Stimulated activated CD8-positive, alpha-beta memory T cell treated with anti-CD3 and anti-CD28 coated beads, Interleukin-12 subunit alpha, Interleukin-12 subunit beta, amount 100 ng/mL, for 1 hour (primary cell): Measurements from ENCODE around the gene ASB7.
A peak's percentile ranks its signal among the peaks of the same experiment; 100 is the strongest.

Experiments
- DNase-seq: peaks from one replicate; pipeline ENCODE4 v3.0.0-alpha.2; 2020; ENCODE audit warnings: low read depth

ASB7 gene

GRCh38 chr15:100597862-100598261, 4.5 kb upstream of the ASB7 start:
- no peak for DNase-seq

DNA sequence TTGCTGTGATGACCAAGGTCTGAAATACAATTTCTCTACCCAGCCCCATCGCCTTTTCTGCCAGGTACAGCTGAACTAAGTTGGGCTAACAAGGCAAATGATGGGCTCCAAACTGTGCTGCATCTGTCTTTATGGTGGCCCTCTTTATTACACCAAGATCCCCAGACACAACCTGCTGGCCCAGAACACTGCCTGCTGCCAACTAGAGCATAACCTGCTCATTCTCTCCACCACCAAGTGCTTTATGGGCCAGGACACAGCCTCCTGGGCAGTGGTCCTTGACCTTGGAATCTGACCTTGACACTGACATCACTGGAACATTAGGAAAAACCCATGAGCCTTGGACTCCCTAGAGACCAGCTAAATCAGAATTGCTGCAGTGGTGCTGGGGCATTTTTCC, 3.7 kb upstream of the ASB7 start:
- DNase-seq, result no peak

DNA sequence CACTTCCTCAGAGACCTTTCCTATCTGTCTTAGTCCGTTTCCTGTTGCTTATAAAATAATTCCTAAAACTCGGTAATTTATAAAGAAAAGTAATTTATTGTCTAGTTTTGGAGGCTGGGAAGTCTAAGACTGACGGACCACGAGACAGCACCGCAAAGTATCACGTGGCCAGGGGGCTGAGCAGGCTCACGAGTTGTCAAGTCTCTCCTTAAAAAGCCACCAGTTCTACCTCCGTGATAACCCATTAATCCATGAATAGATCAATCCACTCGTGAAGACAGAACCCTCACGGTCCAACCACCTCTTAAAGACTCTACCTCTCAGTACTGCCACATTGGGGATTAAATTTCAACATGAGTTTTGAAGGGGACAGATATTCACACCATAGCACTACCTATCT, 1.2 kb upstream of the ASB7 start:
- DNase-seq, result no peak

GRCh38 chr15:100601617-100602063, 749 bp upstream of the ASB7 start:
- no peak for DNase-seq

DNA sequence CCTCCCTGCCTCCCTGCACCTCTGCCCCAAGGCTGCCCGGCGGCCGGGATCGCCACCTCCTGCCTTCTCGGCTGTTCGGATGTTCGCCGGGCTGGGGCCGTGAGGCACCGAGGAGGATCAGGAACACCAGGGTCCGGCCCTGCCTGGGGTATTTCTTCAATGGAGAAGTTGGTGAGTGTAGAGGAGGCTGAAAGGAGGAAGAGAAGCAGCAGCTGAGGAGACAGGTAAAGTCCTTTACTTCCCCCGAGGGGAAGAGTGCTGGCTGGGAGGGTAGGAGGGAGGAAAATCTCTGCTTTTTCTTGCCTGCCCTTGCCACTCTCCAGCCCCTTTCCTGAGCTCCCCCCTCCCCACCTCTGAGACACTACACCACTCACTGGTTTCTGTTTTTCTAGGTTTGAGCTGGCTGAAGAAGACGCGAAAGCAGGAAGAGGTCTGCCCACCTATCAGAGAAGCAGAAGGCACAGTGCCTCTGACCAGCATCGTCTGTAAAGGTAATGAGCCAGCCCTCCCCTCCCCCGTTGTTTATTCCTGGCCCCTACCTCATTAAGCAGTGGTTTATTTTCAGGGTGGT, 519 bp downstream of the ASB7 start:
- DNase-seq, result no peak

DNA sequence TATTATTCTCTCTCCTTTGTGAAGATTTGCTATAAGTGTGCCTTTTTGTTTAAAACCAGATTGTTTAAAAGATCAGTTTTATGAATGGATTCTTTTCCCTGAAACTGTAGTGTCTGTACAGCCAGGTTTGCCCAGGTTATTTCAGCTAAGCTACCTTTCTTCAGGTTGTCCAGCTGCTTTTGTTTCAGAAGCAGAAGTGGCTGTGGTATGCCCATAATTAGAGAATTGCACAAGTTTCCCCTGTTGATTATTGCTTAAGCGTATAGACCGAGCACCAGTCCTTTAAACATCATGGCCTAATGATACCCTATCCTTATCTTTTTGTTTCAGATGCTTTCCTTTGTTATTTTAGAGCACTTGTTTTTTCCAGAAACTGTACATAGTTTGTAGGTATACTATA, 10.2 kb downstream of the ASB7 start:
- no peak for DNase-seq

GRCh38 chr15:100613208-100613607, 10.8 kb downstream of the ASB7 start:
- DNase-seq, result no peak

- DNase-seq, result no peak
Measured at GRCh38 chr15:100614336-100614735, 11.9 kb downstream of the ASB7 start.

- no peak for DNase-seq
Measured at GRCh38 chr15:100614918-100615317, 12.5 kb downstream of the ASB7 start.

GRCh38 chr15:100615801-100616200, 13.4 kb downstream of the ASB7 start:
- no peak for DNase-seq

DNA sequence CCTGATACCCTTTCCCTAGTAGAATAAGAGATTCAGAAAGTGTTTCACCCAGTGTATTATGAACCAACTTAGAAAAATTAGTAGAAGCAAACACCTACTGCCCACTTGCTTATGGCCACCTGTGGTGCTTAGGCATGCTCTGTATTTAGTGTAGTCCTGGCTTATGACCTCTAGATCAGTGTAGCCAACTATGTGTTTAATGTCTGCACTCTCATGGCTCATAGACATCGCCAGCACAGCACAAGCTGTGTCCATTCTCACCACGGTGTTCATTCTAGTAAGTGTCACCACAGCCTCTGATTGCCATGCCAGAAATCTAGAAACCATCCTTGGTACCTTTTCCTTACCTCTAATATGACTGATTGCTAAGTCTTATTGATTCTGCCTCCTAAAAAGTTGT, 14.3 kb downstream of the ASB7 start:
- no peak for DNase-seq

DNA sequence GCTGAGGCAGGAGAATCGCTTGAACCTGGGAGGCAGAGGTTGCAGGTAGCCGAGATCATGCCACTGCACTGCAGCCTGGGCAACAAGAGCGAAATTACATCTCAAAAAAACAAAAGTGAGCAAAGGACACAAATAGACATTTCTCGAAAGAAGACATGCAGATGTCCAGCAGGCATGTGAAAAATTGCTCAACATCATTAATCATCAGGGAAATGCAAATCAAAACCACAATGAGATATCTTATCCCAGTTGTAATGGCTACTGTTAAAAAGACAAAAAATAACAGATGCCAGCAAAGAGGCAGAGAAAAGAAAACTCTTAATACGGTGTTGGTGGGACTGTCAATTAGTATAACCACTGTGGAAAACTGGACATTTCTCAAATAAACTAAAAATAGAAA, 20.9 kb downstream of the ASB7 start:
- DNase-seq, result no peak

DNA sequence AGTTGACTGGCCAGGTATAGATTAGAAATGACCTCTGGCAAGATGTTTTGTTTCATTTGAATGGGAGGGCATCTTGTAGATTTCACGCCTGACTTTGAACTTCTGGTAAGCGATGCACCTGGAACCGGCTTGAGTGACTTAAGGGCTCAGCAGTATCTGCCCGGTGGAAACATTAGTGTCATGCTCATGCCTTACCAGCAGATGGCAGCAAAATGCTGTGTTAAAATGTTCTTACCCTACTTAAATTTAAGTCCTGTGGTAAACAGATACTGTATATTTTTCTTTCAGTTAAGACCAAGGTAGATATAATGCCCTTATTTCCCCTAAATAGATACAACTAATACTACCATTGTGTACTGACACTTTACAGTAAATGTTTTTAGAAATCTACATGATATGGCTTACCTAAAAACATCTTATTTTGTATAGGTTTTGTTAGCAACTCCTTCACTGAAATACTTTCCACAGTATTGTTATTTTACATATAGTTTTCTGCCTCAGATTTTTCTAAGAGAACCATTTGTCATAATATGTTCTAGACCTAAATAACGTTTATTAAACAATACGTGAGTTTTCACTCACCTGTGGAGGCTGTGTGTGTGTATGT, 25.5 kb downstream of the ASB7 start:
- peak; percentile 48 for DNase-seq

DNA sequence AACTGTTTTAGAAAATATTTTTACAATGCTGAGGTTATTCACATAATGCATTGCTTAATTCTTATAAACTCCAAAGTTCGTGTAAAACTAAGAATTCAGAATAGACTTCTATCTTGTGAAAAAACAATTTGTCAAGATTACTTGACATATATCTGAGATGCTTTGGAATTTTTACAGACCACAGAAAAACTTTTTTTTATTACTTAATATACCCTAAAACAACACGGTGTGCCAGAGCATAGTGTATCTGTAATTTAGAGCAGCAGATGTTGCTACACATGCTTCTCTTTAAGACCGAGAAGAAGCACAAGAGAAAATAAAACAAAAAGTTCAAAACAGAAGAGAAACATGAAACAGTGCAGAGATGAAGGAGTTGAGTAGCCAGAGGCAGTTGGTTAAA, 26.4 kb downstream of the ASB7 start:
- DNase-seq, result no peak

DNA sequence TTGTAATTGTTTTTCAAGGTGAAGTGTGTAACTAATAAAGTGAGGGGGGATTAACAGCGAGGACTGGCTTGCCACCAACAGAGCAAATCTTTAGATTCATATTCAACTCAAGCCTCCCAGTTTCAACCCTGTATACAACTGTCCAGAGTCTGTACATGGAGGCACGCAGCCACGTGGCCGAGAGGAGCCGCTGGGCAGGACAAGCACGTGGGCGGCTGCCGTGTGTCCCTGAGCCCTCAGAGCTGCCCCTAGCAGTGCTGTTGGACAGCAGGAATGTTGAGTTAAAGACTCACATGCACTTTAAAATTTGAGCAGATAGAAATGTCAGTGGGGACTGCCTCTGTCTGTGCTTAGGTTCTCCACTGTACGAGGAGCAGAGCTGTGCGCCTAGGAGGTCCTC, 29.4 kb downstream of the ASB7 start:
- no peak for DNase-seq

DNA sequence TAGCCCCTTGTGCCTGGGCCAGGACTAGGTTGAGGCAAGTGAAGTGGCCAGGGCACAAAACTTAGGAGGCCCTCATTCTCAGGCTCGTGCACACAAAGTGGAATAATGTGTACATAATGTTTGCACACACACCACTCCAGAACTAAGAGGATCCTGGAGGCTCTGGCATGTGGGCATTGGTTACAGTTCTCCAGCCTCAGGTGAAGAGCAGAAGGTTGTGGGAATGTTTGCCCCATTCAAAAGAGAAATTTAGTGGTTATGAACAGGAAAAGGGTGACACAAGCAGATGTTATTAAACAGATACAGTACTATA, 31.3 kb downstream of the ASB7 start:
- DNase-seq, result no peak

- DNase-seq, result no peak
Measured at GRCh38 chr15:100635406-100636071, 33.1 kb downstream of the ASB7 start.

DNA sequence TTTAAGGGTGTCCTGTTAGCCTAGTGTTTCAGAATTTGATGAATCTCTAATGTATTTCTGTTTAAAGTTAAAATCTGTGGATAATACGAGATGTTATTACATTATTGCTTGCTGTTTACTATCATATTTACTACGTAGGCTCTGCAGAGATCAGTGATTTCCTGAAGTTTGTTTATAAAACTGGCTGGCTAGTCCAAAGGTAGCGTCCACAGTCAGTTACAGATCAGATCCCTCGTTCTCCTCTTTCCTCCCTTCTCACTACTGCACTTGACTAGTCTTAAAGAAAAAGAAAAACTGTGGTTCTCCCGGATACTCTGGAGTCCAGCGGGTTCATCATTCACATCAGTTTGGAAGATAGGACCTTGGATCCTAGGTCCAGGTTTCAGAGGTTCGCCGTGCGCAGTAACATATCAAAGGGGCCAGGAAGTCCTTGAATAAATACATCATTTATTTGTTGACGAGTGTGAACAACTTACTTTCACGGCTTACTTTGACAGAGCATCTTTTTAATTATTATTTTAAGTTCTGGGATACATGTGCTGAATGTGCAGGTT, 35.9 kb downstream of the ASB7 start:
- no peak for DNase-seq

GRCh38 chr15:100642213-100642949, 40.0 kb downstream of the ASB7 start:
- DNase-seq, result no peak

DNA sequence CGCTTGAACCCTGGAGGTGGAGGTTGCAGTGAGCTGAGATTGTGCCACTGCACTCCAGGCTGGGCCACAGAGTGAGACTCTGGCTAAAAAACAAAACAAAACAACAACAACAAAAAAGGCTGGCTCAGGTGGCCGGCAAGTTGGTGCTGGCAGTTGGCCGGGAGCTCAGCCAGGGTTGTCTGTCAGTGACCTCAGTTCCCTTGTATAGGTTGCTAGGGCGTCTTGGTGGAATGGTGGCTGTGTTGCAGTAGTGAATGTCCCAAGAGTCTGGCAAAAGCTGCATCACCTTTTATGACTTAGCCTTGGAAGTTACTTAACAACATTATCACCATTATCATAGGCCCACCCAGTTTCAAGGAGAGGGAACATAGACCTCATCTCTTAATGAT, 40.6 kb downstream of the ASB7 start:
- DNase-seq, result no peak

GRCh38 chr15:100645671-100646070, 43.3 kb downstream of the ASB7 start:
- no peak for DNase-seq

- no peak for DNase-seq
Measured at GRCh38 chr15:100648951-100649350, 46.6 kb downstream of the ASB7 start.

DNA sequence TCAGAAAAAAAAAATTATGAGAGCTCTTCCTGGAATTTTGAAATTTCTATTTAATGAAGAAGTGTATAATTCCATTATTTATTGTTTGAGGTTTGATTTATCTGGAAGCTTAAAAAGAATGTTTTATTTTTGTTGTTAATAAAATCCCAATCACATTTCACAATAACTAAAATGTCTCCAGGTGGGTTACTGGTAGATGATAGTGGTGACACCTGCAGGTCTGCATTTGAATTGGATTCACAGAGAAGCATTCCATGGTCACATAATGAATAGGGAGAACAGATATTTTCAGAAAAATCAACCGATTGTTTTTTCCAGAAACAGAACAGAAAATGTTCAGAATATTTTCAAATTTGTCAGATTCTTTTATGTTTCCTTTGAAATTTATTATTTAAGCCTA, 48.3 kb downstream of the ASB7 start:
- DNase-seq, result no peak
